Progenitor cell of endocrine pancreas (in vitro differentiated cells): Measurements from ENCODE around the gene DELE1. TPM values are rescaled to one million over a fixed set of nuclear protein-coding genes. Genes with fewer than 3 reads are reported as not detected.
"Not testable (repeated sequence)": the region's sequence is repeated elsewhere in the genome, so short reads cannot be mapped to it uniquely, and the experiment has no call there.

Experiments used
- DNase-seq: peaks from one replicate; pipeline ENCODE4 v3.0.0; 2021; ENCODE audit warnings: low spot score; ENCODE audit not compliant: unreplicated experiment
- H3K27ac Mint-ChIP-seq: 2 replicates; pipeline ENCODE4 v1.8.0; 2021; ENCODE audit warnings: mild to moderate bottlenecking, moderate library complexity, mixed read lengths
- H3K27me3 Mint-ChIP-seq: 2 replicates; pipeline ENCODE4 v1.8.0; 2021; ENCODE audit warnings: mixed read lengths
- H3K36me3 Mint-ChIP-seq: 2 replicates; pipeline ENCODE4 v1.8.0; 2022; ENCODE audit warnings: mixed read lengths; ENCODE audit not compliant: insufficient read depth
- H3K4me1 Mint-ChIP-seq: 2 replicates; pipeline ENCODE4 v1.8.0; 2021; ENCODE audit warnings: low read depth, mixed read lengths
- H3K4me3 Mint-ChIP-seq: 2 replicates; pipeline ENCODE4 v1.8.0; 2021; ENCODE audit warnings: low read depth, mild to moderate bottlenecking, moderate library complexity, mixed read lengths
- H3K9me3 Mint-ChIP-seq: 2 replicates; pipeline ENCODE4 v1.8.0; 2021; ENCODE audit warnings: low read depth, mixed read lengths
- CTCF ChIP-seq: fragments of 200-600 bp; sonication (generic); IDR thresholded peaks from one replicate; pipeline ENCODE4 v1.5.0; 2021; ENCODE audit warnings: antibody characterized with exemption, mild to moderate bottlenecking; ENCODE audit not compliant: unreplicated experiment
- total RNA-seq: library from RNA; stranded (reverse); gene quantifications from 2 replicates; pipeline ENCODE4 v1.2.1, GENCODE V29; 2021

Gene DELE1
- total RNA-seq, 1 donor from 2014 or later, result 86.1 TPM

DNA sequence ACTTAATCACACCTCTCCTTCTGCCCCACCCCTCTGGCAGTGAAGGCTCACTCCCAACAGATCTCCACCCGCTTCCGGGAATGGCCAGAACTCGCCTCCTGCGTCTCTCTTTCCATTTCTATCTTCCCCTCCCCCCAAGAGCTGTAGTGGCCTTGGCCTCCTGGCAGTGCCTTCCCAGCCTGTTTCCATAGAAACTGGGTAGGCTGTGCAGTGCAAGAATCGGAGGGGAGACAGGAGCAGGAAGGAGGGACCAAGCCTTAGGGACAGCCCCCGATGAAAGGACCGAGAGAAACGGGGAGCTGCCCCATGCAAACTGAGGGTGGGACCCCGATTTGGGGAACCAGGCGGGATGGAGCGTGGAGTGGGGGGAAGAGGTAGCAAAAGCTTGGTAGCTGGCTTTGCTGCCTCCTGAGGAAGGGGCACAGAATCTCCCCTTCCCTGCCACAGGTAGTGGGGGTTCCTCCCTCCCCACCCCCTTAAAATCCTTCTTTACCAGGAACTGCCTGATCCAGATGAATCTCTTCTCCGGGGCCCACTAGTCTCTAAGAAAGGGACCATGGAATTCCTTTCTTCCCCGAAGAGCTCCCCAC is 41.0 kb upstream of the DELE1 start:
- TF ChIP-seq CTCF, result no peak
- peak overlapping the region; percentile 51 for H3K4me3 Mint-ChIP-seq
- no peak overlapping the region for H3K27ac Mint-ChIP-seq
- no peak for DNase-seq
- H3K4me1 Mint-ChIP-seq, result peaks cover 10% of the 10 kb centered on the region
- peaks cover 64% of the 10 kb centered on the region for H3K27me3 Mint-ChIP-seq
- no peaks in the 10 kb centered on the region for H3K36me3 Mint-ChIP-seq
- no peaks in the 10 kb centered on the region for H3K9me3 Mint-ChIP-seq

GRCh38 chr5:141883184-141883891 is 40.3 kb upstream of the DELE1 start:
- Mint-ChIP-seq H3K4me3 (peak overlapping the region; percentile 19), H3K27me3 (peaks cover 63% of the 10 kb centered on the region), H3K27ac (no peak overlapping the region), H3K9me3 (no peaks in the 10 kb centered on the region), H3K36me3 (no peaks in the 10 kb centered on the region), H3K4me1 (peaks cover 10% of the 10 kb centered on the region)
- peak; percentile 71 for DNase-seq
- no peak for TF ChIP-seq CTCF

GRCh38 chr5:141883892-141884318 is 39.8 kb upstream of the DELE1 start:
- H3K4me3 Mint-ChIP-seq, result no peak overlapping the region
- H3K27me3 Mint-ChIP-seq, result peaks cover 63% of the 10 kb centered on the region
- no peak for TF ChIP-seq CTCF
- H3K9me3 Mint-ChIP-seq, result no peaks in the 10 kb centered on the region
- peaks cover 8% of the 10 kb centered on the region for H3K4me1 Mint-ChIP-seq
- H3K27ac Mint-ChIP-seq, result no peak overlapping the region
- no peaks in the 10 kb centered on the region for H3K36me3 Mint-ChIP-seq
- DNase-seq, result no peak

GRCh38 chr5:141889282-141889871 is 34.3 kb upstream of the DELE1 start:
- no peak for TF ChIP-seq CTCF
- no peaks in the 10 kb centered on the region for H3K36me3 Mint-ChIP-seq
- H3K27ac Mint-ChIP-seq, result no peak overlapping the region
- H3K27me3 Mint-ChIP-seq, result peaks cover 19% of the 10 kb centered on the region
- no peaks in the 10 kb centered on the region for H3K4me1 Mint-ChIP-seq
- H3K9me3 Mint-ChIP-seq, result no peaks in the 10 kb centered on the region
- no peak overlapping the region for H3K4me3 Mint-ChIP-seq
- no peak for DNase-seq

DNA sequence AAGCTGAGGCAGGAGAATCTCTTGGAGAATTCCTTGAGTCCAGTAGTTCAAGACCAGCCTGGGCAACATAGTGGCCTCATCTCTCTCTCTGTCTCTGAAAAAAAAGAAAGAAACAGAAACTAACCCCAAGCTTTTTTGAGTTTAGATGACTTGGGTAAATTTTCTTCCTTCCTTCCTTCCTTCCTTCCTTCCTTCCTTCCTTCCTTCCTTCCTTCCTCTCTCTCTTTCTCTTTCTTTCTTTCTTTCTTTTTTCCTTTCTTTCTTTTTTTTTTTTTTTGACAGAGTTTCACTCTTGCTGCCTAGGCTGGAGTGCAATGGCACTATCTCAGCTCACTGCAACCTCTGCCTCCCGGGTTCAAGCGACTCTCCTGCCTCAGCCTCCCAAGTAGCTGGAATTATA is 33.2 kb upstream of the DELE1 start:
- H3K27me3 Mint-ChIP-seq, H3K4me1 Mint-ChIP-seq, H3K4me3 Mint-ChIP-seq, DNase-seq, H3K36me3 Mint-ChIP-seq, H3K9me3 Mint-ChIP-seq, H3K27ac Mint-ChIP-seq: not testable (repeated sequence)
